ENCODE measurements around the gene NUP37.

DNA sequence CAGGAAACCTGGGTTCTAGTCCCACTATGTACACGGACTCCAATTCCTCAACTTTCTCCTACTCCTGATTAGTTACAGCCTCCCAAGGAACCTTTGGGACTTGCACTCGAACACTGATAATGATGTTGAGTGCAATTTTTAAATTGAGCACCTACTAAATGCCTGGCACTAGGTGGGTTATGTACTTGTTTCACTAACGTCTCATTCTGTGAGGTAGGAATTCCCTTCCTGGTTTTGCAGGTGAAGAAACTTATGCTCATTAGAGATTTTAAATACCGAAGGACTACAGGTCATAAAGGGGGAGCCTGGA lies 605 bp upstream of the NUP37 start:
- TF ChIP-seq ARNT (IDR thresholded peaks at IDR 0.05): no peak
- TF ChIP-seq YY1 (IDR thresholded peaks at IDR 0.05; ENCODE audit: insufficient read depth, insufficient replicate concordance, low read depth, low read length): no peak
- no peak for TF ChIP-seq ZZZ3 (CRISPR knock-in tag; IDR thresholded peaks at IDR 0.05; ENCODE audit: borderline replicate concordance)
- no peak for TF ChIP-seq ZNF143 (CRISPR knock-in tag; IDR thresholded peaks at IDR 0.05)
- TF ChIP-seq, protein P1, sequence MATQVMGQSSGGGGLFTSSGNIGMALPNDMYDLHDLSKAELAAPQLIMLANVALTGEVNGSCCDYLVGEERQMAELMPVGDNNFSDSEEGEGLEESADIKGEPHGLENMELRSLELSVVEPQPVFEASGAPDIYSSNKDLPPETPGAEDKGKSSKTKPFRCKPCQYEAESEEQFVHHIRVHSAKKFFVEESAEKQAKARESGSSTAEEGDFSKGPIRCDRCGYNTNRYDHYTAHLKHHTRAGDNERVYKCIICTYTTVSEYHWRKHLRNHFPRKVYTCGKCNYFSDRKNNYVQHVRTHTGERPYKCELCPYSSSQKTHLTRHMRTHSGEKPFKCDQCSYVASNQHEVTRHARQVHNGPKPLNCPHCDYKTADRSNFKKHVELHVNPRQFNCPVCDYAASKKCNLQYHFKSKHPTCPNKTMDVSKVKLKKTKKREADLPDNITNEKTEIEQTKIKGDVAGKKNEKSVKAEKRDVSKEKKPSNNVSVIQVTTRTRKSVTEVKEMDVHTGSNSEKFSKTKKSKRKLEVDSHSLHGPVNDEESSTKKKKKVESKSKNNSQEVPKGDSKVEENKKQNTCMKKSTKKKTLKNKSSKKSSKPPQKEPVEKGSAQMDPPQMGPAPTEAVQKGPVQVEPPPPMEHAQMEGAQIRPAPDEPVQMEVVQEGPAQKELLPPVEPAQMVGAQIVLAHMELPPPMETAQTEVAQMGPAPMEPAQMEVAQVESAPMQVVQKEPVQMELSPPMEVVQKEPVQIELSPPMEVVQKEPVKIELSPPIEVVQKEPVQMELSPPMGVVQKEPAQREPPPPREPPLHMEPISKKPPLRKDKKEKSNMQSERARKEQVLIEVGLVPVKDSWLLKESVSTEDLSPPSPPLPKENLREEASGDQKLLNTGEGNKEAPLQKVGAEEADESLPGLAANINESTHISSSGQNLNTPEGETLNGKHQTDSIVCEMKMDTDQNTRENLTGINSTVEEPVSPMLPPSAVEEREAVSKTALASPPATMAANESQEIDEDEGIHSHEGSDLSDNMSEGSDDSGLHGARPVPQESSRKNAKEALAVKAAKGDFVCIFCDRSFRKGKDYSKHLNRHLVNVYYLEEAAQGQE (IDR thresholded peaks at IDR 0.05; ENCODE audit: borderline replicate concordance in 1 of 2, low read depth in 1 of 2, low read length in 2 of 2): no peak
- no peak for TF ChIP-seq ELF1 (CRISPR knock-in tag; IDR thresholded peaks at IDR 0.05)
- no peak for TF ChIP-seq FOXO1 (CRISPR knock-in tag; IDR thresholded peaks at IDR 0.05)
- TF ChIP-seq, protein P2, sequence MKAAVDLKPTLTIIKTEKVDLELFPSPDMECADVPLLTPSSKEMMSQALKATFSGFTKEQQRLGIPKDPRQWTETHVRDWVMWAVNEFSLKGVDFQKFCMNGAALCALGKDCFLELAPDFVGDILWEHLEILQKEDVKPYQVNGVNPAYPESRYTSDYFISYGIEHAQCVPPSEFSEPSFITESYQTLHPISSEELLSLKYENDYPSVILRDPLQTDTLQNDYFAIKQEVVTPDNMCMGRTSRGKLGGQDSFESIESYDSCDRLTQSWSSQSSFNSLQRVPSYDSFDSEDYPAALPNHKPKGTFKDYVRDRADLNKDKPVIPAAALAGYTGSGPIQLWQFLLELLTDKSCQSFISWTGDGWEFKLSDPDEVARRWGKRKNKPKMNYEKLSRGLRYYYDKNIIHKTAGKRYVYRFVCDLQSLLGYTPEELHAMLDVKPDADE (CRISPR knock-in tag; IDR thresholded peaks at IDR 0.05): no peak
- no peak for TF ChIP-seq ZNF556 (CRISPR knock-in tag; IDR thresholded peaks at IDR 0.05; ENCODE audit: borderline replicate concordance)
